Smooth muscle cell (in vitro differentiated cells): Measurements from ENCODE around the gene TNS2. TPM values are rescaled to one million over a fixed set of nuclear protein-coding genes. Genes with fewer than 3 reads are reported as not detected.

Experiments used
- DNase-seq: peaks from one replicate; lab custom pipeline; 2025; ENCODE audit not compliant: unreplicated experiment; lab: John Stamatoyannopoulos, UW
- H2AFZ ChIP-seq: fragments of 200-600 bp; sonication (generic); 2 replicates; pipeline ENCODE4 v1.6.0; 2016; ENCODE audit warnings: antibody characterized with exemption, low read depth, mild to moderate bottlenecking
- H3F3A ChIP-seq: fragments of 200-600 bp; sonication (generic); 2 replicates; pipeline ENCODE4 v1.6.0; 2017; ENCODE audit warnings: antibody characterized with exemption, low read depth
- H3K27ac ChIP-seq: fragments of 200-600 bp; sonication (generic); 2 replicates; pipeline ENCODE4 v1.5.1; 2016; ENCODE audit warnings: low read depth, mild to moderate bottlenecking
- H3K27me3 ChIP-seq: fragments of 200-600 bp; sonication (generic); 2 replicates; pipeline ENCODE4 v1.6.1; 2016; ENCODE audit warnings: low read depth, mild to moderate bottlenecking
- H3K36me3 ChIP-seq: fragments of 200-600 bp; sonication (generic); 2 replicates; pipeline ENCODE4 v1.5.1; 2016; ENCODE audit warnings: low read depth
- H3K4me1 ChIP-seq: fragments of 200-600 bp; sonication (generic); 2 replicates; pipeline ENCODE4 v1.5.1; 2016; ENCODE audit warnings: low read depth
- H3K4me2 ChIP-seq: fragments of 200-600 bp; sonication (generic); 2 replicates; pipeline ENCODE4 v1.6.0; 2016; ENCODE audit warnings: mild to moderate bottlenecking
- H3K4me3 ChIP-seq: fragments of 200-600 bp; sonication (generic); 2 replicates; pipeline ENCODE4 v1.5.1; 2016; ENCODE audit warnings: mild to moderate bottlenecking
- H3K79me2 ChIP-seq: fragments of 200-600 bp; sonication (generic); 2 replicates; pipeline ENCODE4 v1.6.0; 2016; ENCODE audit warnings: low read depth, mild to moderate bottlenecking
- H3K9ac ChIP-seq: fragments of 200-600 bp; sonication (generic); 2 replicates; pipeline ENCODE4 v1.6.0; 2016; ENCODE audit warnings: low read depth
- H3K9me3 ChIP-seq: fragments of 200-600 bp; sonication (generic); replicated peaks from 2 replicates; pipeline ENCODE4 v1.5.1; 2016; ENCODE audit warnings: low read depth
- H4K20me1 ChIP-seq: fragments of 200-600 bp; sonication (generic); 2 replicates; pipeline ENCODE4 v1.6.0; 2016; ENCODE audit warnings: low read depth
- WGBS: methylation state at CpG from one replicate; pipeline ENCODE4 v1.1.7; 2016; ENCODE audit warnings: low lambda C conversion rate; 5-methylcytosine and 5-hydroxymethylcytosine counted together
- polyA plus RNA-seq: library from polyadenylated mRNA; unstranded; fragments of >200 nt; fragmentation: Nextera tagmentation; extraction: Ambion mirVana; gene quantifications from 2 replicates; pipeline ENCODE4 v1.2.1, GENCODE V29; 2016
- total RNA-seq: library from RNA; depleted of rRNA; stranded (reverse); fragments of >200 nt; gene quantifications from 2 replicates; pipeline ENCODE4 v1.2.3, GENCODE V29; 2014
- TF ChIP-seq, protein P1 (sequence below): fragments of 200-600 bp; sonication (generic); IDR thresholded peaks from 2 replicates; pipeline ENCODE4 v1.5.1; 2017; ENCODE audit warnings: borderline replicate concordance, mild to moderate bottlenecking, antibody characterized with exemption; ENCODE audit not compliant: insufficient read depth, poor library complexity, severe bottlenecking

Gene TNS2
- total and polyA plus RNA-seq, 2 experiments from 2014 or later, result 9.3 to 17.4 TPM

DNA sequence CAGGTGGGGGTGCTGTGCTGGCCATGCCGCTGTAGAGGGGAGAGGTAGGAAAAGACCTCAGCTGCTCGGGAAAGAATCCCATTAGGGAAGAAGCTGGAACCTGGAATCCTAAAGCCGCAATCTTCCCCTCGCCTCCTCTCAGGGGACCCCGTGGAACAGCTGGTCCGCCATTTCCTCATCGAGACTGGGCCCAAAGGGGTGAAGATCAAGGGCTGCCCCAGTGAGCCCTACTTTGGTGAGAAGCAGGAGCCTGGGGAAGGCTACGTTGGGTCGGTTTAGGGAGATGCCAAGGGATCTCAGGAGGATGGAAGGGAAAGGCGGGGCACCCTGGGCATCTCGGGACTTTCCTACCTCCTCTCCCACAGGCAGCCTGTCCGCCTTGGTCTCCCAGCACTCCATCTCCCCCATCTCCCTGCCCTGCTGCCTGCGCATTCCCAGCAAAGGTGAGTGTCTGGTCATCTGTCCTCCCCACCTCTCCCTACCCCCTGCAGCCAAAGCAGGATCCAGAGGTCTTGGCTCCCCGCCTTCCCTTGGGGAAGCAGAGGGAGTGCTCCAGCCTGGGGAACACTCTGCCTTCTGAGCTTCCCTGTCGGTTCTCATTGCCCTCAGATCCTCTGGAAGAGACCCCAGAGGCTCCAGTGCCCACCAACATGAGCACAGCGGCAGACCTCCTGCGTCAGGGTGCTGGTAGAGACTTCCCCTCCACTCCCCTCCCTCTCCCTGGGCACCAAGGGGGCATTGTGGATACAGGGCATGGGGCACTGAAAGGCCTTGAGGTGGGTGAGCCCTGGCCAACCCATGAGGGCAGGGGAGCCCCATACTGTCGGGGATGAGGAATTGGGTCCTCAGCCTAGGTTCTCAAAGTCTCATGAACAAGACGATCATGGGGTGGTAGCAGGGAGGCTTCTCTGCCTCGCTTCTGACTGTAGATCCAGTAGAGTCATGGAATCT lies 12.4 kb downstream of the TNS2 start:
- no peak overlapping the region for H3K4me2 ChIP-seq
- H4K20me1 ChIP-seq, result peaks cover 9% of the 10 kb centered on the region
- H3F3A ChIP-seq, result no peaks in the 10 kb centered on the region
- H3K9me3 ChIP-seq, result no peaks in the 10 kb centered on the region
- H3K27ac ChIP-seq, result no peak overlapping the region
- no peaks in the 10 kb centered on the region for H3K79me2 ChIP-seq
- no peaks in the 10 kb centered on the region for H3K27me3 ChIP-seq
- TF ChIP-seq, protein P1, sequence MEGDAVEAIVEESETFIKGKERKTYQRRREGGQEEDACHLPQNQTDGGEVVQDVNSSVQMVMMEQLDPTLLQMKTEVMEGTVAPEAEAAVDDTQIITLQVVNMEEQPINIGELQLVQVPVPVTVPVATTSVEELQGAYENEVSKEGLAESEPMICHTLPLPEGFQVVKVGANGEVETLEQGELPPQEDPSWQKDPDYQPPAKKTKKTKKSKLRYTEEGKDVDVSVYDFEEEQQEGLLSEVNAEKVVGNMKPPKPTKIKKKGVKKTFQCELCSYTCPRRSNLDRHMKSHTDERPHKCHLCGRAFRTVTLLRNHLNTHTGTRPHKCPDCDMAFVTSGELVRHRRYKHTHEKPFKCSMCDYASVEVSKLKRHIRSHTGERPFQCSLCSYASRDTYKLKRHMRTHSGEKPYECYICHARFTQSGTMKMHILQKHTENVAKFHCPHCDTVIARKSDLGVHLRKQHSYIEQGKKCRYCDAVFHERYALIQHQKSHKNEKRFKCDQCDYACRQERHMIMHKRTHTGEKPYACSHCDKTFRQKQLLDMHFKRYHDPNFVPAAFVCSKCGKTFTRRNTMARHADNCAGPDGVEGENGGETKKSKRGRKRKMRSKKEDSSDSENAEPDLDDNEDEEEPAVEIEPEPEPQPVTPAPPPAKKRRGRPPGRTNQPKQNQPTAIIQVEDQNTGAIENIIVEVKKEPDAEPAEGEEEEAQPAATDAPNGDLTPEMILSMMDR, result no peak
- no peak overlapping the region for H3K9ac ChIP-seq
- H3K4me3 ChIP-seq, result no peak overlapping the region
- H2AFZ ChIP-seq, result no peak overlapping the region
- H3K4me1 ChIP-seq, result no peaks in the 10 kb centered on the region
- WGBS, result 94% methylated on average over 18 of the region's 20 CpGs
- no peaks in the 10 kb centered on the region for H3K36me3 ChIP-seq
- no peak for DNase-seq

DNA sequence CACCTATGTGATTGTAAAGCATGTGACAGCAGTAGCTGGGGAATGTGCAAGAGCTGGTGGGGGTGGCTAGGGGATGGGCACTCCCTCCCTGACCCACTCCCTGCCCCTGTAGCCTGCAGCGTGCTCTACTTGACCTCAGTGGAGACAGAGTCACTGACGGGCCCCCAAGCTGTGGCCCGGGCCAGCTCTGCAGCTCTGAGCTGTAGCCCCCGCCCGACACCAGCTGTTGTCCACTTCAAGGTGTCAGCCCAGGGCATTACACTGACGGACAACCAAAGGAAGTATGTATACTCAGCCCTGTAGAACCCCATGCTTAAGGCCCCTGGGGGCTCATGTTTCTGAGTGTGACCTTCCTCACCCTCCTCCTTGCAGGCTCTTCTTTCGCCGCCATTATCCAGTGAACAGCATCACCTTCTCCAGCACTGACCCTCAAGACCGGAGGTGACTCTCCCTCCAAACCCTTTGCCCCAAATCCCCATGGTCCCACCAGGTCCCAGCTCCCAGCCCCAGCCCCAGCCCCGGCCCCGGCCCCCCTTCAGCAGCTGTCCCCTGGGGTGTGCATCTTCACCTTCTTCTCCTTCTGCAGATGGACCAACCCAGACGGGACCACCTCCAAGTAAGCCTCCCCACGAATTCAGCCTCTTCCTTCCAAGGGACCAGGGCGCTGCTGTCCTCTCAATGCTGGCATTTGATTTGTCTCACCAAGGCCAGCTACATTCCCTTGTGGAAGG lies 13.3 kb downstream of the TNS2 start:
- no peaks in the 10 kb centered on the region for H3K9me3 ChIP-seq
- H3K27ac ChIP-seq, result no peak overlapping the region
- no peak overlapping the region for H3K4me2 ChIP-seq
- no peak for DNase-seq
- 92% methylated on average over 13 of the region's 14 CpGs for WGBS
- no peak overlapping the region for H3K4me3 ChIP-seq
- H2AFZ ChIP-seq, result no peak overlapping the region
- H3K9ac ChIP-seq, result no peak overlapping the region
- peaks cover 9% of the 10 kb centered on the region for H4K20me1 ChIP-seq
- H3F3A ChIP-seq, result no peaks in the 10 kb centered on the region
- TF ChIP-seq, protein P1, result no peak
- H3K27me3 ChIP-seq, result no peaks in the 10 kb centered on the region
- no peaks in the 10 kb centered on the region for H3K36me3 ChIP-seq
- H3K4me1 ChIP-seq, result no peaks in the 10 kb centered on the region
- H3K79me2 ChIP-seq, result no peaks in the 10 kb centered on the region

DNA sequence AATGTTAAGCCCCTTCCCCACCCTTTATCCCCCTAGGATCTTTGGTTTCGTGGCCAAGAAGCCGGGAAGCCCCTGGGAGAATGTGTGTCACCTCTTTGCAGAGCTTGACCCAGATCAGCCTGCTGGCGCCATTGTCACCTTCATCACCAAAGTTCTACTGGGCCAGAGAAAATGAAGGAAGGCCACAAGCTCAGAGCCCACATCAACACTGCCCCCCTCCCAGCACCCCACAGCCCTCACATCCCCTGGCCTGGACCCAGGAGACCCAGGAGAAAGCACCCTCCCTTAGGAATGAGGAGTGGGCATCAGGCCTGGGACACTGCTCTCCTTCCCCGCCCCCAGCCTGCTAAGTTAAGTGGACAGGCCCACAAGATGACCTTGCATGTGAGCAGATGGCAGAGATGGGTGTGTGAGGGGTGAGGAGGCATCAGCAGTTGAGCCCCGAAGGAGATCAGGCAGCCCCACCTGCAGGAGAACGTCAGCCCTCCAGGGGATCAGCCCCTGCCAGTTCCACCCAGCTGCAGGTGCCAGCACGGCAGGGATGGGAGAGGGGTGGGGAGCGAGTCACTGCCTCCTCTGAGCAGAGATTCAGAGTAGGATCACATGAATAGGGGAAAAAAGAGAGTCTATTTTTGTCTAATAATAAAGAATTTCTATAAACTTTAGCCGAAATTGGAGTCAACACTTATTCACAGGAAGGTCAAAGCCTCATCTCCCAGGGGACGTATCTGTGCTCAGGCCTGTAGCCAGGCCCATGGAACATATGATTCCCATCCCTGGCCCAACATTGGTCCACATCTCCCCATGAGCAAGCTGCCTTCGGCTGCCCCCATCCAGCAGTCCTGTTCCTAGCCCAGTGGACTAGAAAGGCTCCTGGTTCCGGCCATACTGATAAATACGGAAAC lies 14.1 kb downstream of the TNS2 start:
- no peak for DNase-seq
- H3K4me2 ChIP-seq, result no peak overlapping the region
- no peak overlapping the region for H3K9ac ChIP-seq
- H3F3A ChIP-seq, result no peaks in the 10 kb centered on the region
- H3K27me3 ChIP-seq, result no peaks in the 10 kb centered on the region
- no peaks in the 10 kb centered on the region for H3K36me3 ChIP-seq
- TF ChIP-seq, protein P1, result no peak
- H3K4me3 ChIP-seq, result no peak overlapping the region
- H4K20me1 ChIP-seq, result peaks cover 9% of the 10 kb centered on the region
- no peaks in the 10 kb centered on the region for H3K9me3 ChIP-seq
- no peak overlapping the region for H2AFZ ChIP-seq
- no peaks in the 10 kb centered on the region for H3K79me2 ChIP-seq
- no peaks in the 10 kb centered on the region for H3K4me1 ChIP-seq
- 87% methylated on average over 13 of the region's 13 CpGs for WGBS
- H3K27ac ChIP-seq, result no peak overlapping the region
